GM12874 (cell line): Measurements from ENCODE around the gene HS6ST3.
A peak's percentile ranks its signal among the peaks of the same experiment; 100 is the strongest.

Experiments used
- CTCF ChIP-seq: IDR thresholded peaks from 2 replicates; pipeline ENCODE4 v1.5.1; 2011; ENCODE audit warnings: low read depth, mild to moderate bottlenecking, control low read depth, low read length, moderate library complexity; ENCODE audit not compliant: insufficient read depth

Gene HS6ST3

GRCh38 chr13:96810104-96810503 is 720.2 kb downstream of the HS6ST3 start:
- no peak for TF ChIP-seq CTCF

GRCh38 chr13:96811049-96811448 is 721.1 kb downstream of the HS6ST3 start:
- TF ChIP-seq CTCF, result no peak

- no peak for TF ChIP-seq CTCF
Measured at GRCh38 chr13:96816261-96816660, 726.4 kb downstream of the HS6ST3 start.

GRCh38 chr13:96816874-96817273 is 727.0 kb downstream of the HS6ST3 start:
- TF ChIP-seq CTCF, result no peak

- 0 out of 2 replicates have a peak, but pooled peaks have one; percentile 19 for TF ChIP-seq CTCF
Measured at GRCh38 chr13:96817336-96817941, 727.5 kb downstream of the HS6ST3 start.

- no peak for TF ChIP-seq CTCF
Measured at GRCh38 chr13:96819375-96819774, 729.5 kb downstream of the HS6ST3 start.

- no peak for TF ChIP-seq CTCF
Measured at GRCh38 chr13:96821381-96821780, 731.5 kb downstream of the HS6ST3 start.
